NCI-H82 treated with DMSO at 0.1 percent for 48 hours (cell line): ENCODE results near the gene HNRNPAB.

Experiments used
- DNase-seq: peaks from one replicate; lab custom pipeline; 2025; ENCODE audit not compliant: unreplicated experiment; lab: John Stamatoyannopoulos, UW

The HNRNPAB gene

GRCh38 chr5:178196281-178196812 is 8.0 kb upstream of the HNRNPAB start:
- DNase-seq: no peak

- no peak for DNase-seq
These were observed 7.3 kb upstream of the HNRNPAB start for GRCh38 chr5:178196986-178197385.

- DNase-seq: peak; percentile 58
These were observed 6.2 kb upstream of the HNRNPAB start for GRCh38 chr5:178198151-178198550.

GRCh38 chr5:178198706-178199105 is 5.6 kb upstream of the HNRNPAB start:
- DNase-seq: no peak

- DNase-seq: no peak
These were observed 4.5 kb upstream of the HNRNPAB start for GRCh38 chr5:178199581-178200434.

- DNase-seq: no peak
These were observed 3.0 kb upstream of the HNRNPAB start for GRCh38 chr5:178201221-178201926.

- DNase-seq: no peak
These were observed 2.5 kb upstream of the HNRNPAB start for GRCh38 chr5:178201927-178202235.

- DNase-seq: no peak
These were observed 1.8 kb upstream of the HNRNPAB start for GRCh38 chr5:178202541-178202940.

- no peak for DNase-seq
These were observed 607 bp upstream of the HNRNPAB start for GRCh38 chr5:178203670-178204181.

GRCh38 chr5:178204935-178205748 is 809 bp downstream of the HNRNPAB start:
- no peak for DNase-seq

- DNase-seq: no peak
These were observed 1.4 kb downstream of the HNRNPAB start for GRCh38 chr5:178205749-178206047.

GRCh38 chr5:178206166-178207101 is 2.1 kb downstream of the HNRNPAB start:
- DNase-seq: no peak

- no peak for DNase-seq
These were observed 3.0 kb downstream of the HNRNPAB start for GRCh38 chr5:178207183-178207916.

- DNase-seq: no peak
These were observed 3.6 kb downstream of the HNRNPAB start for GRCh38 chr5:178207917-178208280.

GRCh38 chr5:178208540-178209227 is 4.4 kb downstream of the HNRNPAB start:
- DNase-seq: no peak

- no peak for DNase-seq
These were observed 5.2 kb downstream of the HNRNPAB start for GRCh38 chr5:178209334-178210072.

GRCh38 chr5:178210073-178210535 is 5.8 kb downstream of the HNRNPAB start:
- no peak for DNase-seq

GRCh38 chr5:178210686-178211085 is 6.4 kb downstream of the HNRNPAB start:
- DNase-seq: no peak
